CD4-positive, alpha-beta T cell treated with Interleukin-4 for 1 hour (primary cell): ENCODE data around the gene PAX6.
"Not testable (repeated sequence)": the region's sequence is repeated elsewhere in the genome, so short reads cannot be mapped to it uniquely, and the experiment has no call there.

Experiments used
- DNase-seq, 2 donors: peaks; one replicate each; pipeline ENCODE4 v3.0.0-alpha.2; 2020 to 2022

Gene PAX6

DNA sequence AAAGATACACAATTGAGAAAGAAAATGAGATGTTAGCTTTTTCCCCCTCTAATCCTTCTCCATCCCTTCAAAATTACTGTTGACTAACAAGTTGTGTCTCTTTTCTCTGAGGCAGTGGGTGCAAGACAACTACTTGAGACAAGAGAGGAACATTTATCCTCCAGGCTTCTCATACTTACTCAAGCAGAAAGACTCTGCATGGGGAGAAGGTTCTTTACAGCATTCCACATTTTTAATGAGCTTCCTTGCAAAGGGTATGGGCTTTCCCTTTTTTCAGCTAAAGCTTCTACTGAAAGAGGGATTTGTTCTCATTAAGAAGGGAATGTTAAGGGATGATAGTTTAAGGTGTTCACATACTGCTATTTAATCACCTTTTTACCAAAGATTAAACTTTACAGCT, 47.8 kb downstream of the PAX6 start:
- no peak for DNase-seq

DNA sequence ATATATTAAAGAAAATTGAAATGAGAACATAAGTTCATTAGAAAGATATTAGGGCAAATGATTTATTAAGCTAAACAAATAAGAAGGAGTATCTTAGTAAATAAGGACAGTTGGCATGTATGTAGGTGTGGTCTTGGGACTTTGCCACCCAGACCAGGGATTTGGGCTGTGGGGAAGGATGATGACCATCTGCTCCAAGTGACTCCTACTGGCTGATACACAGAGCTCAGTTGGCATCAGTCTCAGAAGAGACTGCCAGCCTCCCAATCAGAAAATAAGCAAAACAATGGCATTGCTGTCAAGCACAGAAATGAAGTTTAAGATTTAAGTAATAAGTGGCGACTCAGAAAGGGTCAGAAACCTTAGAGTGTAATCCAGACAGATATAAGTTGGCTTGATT, 49.5 kb downstream of the PAX6 start:
- no peak for DNase-seq

DNA sequence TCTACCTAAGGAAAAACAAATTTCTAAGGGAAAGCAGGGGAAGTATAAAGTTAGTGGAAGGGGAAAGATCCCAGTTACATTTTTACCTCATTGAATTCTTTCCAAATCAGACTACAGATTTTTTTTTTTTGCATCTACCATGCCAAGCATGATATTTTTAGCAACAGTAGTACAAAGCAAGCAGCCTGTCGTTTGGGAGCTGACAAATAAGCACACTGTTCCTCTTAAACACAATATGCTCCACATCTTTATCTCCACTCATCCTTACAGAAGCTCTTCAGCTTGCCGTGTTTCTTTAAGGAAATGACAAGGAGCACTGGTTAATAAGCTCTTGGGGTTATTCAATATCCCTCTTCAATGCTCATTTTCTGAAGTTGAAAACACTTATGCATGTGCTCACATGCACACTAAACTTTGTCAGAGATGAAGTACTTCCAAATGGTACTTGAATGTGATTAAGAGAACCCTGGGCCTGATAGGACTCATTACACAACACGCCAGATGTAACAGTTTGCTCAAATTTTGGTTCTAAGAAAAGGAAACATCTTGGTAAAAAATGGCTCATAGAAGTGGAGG, 53.8 kb downstream of the PAX6 start:
- DNase-seq = no peak

DNA sequence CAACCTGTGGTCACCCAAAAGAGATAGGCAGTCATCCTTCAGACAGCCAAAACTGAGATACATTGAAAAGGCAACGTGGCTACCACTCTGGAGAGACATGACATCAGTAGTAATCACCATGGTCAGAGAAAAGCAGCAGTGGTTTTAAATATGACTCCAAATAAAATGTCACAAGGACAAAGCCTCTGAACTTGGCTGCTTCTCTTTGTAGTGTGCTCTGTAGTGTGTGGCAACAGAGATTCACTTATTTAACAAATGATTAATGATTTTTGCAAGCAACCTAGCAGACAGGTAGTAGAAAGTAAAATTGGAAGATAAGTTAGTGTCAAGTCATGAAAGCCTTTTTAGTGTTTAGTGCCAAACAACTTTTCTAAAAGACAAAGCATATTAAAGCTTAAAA, 63.5 kb downstream of the PAX6 start:
- DNase-seq = no peak

DNA sequence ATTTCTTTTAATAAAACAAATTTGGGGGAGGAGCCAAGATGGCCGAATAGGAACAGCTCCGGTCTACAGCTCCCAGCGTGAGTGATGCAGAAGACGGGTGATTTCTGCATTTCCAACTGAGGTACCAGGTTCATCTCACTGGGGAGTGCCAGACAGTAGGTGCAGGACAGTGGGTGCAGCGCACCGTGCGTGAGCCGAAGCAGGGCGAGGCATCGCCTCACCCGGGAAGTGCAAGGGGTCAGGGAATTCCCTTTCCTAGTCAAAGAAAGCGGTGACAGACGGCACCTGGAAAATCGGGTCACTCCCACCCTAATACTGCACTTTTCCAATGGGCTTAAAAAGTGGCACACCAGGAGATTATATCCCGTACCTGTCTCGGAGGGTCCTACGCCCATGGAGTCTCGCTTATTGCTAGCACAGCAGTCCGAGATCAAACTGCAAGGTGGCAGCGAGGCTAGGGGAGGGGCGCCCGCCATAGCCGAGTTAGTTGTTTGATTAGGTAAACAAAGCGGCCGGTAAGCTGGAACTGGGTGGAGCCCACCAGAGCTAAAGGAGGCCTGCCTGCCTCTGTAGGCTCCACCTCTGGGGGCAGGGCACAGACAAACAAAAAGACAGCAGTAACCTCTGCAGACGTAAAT, 70.3 kb downstream of the PAX6 start:
- not testable (repeated sequence) for DNase-seq

DNA sequence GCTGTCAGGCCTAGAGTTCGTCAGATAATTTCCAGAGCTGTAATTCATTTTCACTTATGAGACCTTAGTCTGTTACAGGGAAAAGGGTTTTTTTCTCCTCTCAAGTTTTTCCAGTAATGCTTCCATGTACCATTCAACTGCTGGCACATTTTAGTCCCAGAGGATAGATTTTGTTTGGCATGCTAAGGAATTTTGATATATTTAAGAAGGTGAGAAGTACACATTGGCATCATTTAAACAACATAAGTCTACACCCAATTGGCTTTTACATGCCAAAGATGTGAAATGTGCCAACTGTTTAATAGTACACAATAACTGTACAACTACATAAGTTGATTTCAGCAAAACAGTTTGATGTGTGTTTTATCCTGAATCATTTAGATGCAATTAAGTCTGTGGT, 71.0 kb downstream of the PAX6 start:
- no peak for DNase-seq
